CD4-positive, alpha-beta T cell treated with Interleukin-4 for 4 hours (primary cell): ENCODE measurements around the gene MOB1A.
"Not testable (repeated sequence)": the region's sequence is repeated elsewhere in the genome, so short reads cannot be mapped to it uniquely, and the experiment has no call there.

ENCODE experiments used
- DNase-seq: peaks from one replicate; pipeline ENCODE4 v3.0.0-alpha.2; 2020

The MOB1A gene

DNA sequence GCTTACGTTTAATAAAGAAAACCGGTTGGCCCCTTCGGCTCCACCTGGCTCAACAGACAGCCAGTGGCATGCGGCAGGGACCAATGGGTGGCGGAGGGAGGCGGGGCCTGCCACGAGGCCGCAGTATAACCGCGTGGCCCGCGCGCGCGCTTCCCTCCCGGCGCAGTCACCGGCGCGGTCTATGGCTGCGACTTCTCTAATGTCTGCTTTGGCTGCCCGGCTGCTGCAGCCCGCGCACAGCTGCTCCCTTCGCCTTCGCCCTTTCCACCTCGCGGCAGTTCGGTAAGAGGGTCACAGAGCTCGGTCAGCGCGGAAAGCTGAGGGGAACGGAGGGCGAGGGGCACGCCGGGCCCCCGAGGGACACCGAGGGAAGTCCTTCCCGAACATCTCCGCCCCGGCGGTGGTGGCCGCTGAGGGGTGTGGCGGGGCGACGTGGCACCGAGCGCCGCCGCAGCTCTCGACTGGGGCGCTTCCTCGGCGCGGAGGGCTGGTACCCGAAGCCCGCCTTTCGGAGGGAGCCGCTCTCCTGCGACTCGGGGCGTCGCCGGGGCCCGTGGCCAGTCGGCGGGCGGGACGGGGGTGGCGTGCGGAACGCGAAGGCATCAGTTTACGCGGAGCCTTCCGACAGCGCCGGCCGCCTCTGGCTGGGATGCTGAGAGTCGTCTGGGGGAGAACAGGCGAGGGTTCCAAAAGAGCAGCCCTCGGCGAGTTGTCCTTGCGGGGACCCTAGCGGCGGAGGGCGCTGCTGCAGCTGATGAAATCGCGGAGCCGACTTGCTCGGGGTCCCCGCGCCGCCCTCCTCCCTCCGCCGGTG lies 20.0 kb upstream of the MOB1A start, which contains the start of gene MTHFD2:
Gene MTHFD2, plus strand, starts transcription at position 155 of the 814 bp plus-strand sequence. Its CDS starts 27 bp downstream, at position 182.
- peak; percentile 91 for DNase-seq

DNA sequence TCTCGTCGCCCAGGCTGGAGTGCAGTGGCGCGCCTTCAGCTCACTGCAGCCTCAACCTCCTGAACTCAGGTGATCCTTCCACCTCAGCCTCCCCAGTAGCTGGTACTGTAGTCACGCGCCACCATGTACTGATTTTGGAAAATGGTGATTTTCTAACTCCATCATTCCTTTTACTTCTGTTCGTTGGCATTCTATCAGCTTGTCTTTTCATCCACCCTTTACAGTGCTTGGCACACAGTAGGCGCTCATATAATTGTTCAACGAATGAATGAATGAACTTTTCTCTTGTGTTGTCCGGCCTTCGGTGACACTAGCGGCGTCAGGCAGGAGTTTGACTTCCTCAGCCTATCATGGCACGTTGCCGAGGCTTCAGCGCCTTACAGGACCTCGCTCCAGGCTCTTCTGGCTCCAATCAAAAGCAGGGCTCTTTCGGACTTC lies 19.4 kb upstream of the MOB1A start:
- DNase-seq = no peak

DNA sequence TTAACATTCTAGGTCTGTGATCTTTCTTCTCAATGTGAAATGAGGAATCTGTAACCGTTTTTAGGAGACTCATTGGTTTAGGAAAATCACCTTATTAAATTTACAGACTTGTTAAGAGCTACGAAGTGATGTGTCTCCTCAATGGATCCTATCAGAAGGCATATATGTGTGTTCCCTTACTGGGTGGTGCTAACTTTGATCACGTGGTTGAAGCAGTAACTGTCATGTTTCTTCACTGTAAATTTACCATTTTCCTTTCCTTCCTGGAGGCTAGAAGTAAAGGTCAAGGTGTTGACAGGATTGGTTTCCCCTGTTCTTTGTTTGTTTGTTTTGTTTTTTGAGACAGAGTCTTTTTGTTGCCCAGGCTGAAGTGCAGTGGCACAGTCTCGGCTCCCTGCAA lies 18.4 kb upstream of the MOB1A start:
- DNase-seq = no peak

DNA sequence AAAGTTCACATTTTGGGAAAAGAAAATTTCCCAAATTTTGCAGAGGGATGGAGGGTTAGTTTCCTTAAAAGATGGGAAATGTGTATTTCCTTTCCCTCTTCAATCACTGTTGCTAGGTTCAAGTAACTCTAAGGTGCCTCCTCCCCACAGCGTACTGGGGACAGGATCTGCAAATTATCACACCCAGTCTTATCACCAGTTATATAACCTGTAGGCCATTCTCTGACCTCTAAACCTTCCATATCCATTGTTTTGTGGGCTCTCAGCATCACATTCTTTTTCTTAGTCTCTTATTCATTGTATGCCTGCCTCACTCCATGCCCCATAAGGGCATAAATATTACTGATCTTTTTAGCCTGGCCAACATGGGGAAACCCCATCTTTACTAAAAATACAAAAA lies 16.1 kb upstream of the MOB1A start:
- no peak for DNase-seq

DNA sequence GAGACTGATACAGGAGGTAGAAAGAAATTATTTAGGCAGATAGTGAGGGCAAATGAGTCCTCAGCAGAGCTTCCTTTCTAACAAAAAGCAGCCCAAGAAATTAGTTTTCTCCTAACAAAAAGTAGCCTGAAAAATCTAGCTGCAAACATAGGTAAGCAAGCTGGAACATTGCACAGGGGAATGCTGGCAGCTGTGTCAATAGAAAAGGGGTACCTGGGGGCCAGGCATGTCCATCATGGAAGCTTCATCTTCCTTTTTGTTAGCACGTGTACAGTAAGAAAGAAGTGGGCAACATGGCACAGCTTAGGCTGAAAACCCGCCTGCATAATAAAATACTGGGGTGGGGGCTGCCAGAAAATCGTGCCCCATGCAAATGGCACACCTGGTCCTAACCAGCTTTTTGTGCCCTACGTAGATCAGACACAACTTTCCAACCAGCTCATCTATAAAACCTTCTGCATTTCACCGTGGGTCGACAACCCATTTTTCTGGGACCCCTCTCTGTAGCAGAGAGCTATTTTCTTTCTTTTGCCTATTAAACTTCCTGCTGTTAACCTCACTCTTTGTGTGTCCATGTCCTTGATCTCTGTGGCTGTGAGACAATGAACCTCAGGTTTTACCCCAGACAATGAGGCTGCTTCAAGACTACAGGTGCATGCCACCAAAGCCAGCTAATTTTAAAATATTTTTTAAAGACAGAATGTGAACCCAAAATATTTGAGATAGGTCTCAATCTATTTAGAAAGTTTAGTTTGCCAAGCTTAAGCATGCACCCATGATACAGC lies 13.1 kb upstream of the MOB1A start:
- no peak for DNase-seq

DNA sequence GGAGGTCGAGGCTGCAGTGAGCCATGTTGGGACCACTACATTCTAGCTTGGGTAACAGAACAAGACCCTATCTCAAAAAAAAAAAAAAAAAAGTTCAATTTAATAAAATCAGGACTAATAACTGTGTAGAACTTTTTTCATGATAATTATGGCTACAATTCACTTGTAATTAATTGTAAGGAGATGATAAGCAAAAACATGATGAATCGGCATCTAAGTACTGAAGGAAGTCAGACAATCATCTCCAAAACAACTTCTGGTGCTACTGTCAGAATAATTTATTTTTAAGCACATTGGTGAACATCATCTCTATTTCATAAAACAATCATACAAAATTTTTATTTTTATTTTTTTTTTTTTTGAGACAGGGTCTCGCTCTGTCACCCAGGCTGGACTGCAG lies 10.0 kb upstream of the MOB1A start:
- no peak for DNase-seq

DNA sequence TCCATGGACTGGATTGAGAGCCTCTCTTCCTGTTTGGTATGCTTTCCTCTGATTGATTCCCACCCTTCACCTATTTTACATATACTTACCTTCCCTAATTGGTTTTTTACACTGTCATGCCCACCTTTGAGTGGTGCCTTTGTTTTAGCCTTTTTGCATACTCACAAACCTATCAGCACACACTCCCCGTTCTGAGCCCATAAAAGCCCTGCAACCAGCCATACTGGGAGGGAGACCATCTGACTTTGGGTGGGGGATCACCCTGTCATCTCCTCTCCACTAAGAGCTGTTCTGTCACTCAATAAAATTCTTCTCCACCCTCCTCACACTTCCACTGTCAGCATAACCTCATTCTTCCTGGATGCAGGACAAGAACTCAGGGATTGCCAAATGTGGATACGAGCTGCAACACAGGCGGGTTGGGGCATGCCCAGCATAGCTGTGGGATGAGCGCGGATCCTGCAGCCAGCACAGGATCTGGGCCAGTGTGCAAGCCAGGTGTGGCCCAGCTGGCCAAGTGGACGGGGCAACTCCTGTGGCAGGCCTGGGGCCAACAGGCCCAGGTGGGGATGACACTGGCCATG lies 9.4 kb upstream of the MOB1A start:
- DNase-seq = no peak

DNA sequence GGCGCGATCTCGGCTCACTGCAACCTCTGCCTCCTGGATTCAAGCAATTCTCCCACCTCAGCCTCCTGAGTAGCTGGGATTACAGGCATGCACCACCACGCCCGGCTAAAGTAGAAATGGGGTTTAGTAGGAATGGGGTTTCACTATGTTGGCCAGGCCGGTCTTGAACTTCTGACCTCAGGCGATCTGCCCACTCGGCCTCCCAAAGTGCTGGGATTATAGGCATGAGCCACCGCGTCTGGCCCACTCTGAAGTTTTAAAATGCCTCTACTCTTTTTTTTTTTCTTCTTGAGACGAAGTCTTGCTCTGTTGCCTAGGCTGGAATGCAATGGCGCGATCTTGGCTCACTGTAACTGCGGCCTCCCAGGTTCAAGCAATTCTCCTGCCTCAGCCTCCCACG lies 8.0 kb upstream of the MOB1A start:
- DNase-seq = not testable (repeated sequence)

DNA sequence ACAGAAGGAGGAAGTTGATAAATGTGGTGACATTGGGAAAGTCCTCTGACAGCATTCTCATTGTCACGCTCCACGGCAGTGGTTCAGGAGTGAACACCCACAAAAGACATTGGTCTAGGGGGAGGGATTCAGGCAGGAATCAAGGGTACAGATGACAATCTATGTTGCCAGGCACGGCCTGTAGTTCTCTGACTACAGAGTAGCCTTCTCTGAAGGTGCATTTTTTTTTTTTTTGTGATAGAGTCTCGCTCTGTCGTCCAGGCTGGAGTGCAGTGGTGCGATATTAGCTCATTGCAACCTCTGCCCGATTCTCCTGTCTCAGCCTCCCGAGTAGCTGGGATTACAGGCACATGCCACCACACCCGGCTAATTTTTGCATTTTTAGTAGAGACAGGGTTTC lies 7.4 kb upstream of the MOB1A start:
- DNase-seq = peak; percentile 56

DNA sequence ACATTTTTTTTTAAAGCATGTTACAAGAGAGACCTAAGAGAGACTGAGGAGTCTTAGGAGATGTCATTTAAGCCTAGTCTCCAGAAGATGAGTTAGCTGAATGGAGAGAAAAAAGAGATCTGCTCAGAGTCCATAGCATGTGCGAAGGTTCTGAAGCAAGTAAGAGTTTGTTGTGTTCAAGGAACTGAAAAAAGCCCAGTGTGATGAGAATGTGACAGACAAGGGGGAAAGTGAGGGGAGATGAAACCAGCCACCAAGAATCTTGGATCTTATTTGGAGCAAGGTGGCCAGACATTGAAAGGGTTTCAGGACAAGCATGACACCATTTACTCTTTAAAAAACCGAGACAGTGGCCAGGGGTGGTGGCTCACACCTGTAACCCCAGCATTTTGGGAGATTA lies 5.2 kb upstream of the MOB1A start:
- no peak for DNase-seq

DNA sequence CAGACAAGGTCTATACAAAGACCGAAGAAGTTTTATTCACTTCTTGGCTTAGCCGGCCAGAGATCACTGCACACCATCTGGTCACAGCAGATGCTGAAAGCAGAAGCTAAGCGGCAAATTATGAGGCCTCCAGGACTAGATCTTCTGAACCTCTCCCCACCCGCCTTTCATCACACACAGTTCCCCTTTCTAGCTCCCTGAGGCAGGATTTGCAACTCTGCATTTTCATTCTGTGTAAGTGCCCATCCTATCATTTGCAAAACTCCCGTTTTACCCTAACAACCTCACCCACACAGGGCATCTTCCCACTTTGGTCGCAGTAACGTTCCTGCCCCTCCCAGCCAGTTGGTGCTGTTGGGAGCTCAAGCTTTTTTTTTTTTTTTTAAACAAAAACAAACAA lies 3.1 kb upstream of the MOB1A start:
- peak; percentile 26 for DNase-seq

DNA sequence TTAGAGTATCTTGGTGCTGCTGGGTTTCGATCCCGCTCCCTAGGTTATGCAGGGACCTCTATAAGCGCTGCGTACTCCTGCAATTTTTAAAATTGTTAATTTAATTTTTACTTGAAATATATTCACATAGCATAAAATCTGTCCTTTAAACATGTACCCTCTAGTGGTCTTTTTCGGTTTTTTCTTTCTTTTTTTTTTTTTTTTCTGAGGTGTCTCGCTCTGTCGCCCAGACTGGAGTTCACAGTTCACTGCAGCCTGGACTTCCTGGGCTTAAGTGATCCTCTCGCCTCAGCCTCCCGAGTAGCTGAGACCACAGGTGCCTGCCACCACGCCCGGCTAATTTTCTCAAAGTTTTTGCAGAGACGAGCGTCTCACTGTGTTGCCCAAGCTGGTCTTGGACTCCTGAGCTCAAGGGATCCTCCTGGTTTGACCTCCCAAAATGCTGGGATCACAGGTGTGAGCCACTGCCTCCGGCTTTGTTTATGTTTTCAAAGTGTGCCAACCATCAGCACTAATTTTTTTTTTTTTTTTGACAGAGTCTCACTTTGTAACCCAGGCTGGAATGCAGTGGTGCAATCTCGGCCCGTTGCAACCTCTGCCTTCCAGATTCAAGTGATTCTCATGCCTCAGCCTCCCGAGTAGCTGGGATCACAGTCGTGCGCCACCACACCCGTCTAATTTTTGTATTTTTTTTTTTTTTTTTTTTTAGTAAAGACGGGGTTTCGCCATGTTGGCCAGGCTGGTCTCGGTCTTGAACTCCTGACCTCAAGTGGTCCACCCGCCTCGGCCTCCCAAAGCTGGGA lies 585 bp upstream of the MOB1A start:
- DNase-seq = no peak

DNA sequence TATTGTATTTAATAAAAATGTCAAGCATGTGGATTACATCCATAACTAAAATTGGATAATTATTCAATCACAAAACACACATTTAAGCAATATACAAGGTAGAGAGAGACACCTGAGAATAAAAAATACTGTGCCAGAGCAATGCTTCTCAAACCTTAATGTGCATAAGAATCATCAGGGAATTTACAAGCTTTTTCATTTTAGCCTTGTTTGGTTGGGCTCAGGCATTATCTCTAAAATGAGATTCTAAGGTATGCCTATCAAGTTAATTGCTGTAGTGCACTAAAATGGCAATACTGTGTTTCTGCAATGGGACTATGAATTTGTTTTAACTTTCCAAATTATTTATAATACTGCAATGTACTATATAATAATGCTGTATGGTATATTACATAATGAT lies 983 bp downstream of the MOB1A start:
- DNase-seq = no peak

DNA sequence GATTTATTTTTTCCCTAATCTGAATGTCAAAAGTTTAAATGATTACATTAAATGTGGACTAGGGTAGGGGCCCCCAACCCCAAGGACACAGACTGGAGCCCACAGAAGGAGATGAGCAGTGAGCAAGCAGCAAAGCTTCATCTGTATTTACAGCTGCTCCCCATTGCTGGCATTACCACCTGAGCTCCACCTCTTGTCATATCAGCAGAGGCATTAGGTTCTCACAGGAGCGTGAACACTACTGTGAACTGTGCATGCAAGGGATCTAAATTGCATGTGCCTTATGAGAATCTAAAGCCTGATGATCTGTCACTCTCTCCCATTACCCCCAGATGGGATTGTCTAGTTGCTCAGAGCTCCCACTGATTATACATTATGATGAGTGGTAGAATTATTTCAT lies 3.8 kb downstream of the MOB1A start:
- DNase-seq = no peak

DNA sequence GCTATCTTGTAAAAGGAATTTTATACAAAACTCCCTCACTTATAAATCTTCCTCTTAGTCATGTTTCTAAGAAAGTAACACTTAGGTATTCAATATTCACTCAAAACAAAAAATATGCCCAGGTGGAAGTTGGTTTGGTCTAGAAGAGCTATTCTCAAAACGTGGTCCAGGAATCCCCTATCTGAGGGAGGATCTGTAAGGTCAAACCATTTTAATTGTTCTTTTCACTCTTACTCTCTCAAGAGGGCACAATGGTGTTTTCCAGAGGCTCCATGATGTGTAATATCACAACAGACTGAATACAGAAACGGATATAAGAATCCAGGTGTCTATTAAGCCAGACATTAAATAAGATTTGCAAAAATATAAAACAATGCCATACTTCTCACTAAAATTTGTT lies 9.9 kb downstream of the MOB1A start:
- DNase-seq = no peak

DNA sequence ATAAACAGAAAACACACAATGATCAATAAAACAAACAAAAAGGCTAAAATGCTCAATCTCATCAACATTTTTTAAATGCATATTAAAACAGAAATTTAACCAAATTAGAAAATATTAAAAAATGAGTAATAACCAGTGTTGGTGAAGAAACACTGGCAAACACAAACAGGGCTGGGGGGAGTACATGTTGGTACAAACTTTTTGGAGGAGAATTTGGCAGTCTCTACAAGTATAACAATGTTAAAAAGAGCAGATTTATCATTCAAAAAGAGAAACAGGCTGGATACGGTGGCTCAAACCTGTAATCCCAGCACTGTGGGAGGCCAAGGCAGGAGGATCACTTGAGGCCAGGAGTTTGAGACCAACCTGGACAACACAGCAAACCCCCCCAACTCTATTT lies 13.9 kb downstream of the MOB1A start:
- DNase-seq = no peak

DNA sequence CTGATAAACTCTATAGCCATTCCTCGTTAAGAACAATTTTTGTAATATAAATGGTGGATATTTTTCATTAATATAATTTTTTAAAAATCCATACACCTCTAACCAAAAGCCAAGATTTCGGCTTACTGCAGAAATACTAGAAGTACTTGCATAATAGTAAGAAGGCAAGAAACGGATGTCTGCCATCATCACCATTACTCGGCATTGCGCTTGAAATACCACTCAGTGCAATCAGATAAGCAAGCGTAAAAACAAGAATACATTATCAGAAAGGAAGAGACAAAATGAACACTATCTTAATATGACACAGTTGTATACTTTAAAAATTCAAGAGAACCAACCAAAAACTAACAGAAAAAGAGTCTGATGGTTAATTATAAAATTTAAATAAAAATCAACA lies 15.7 kb downstream of the MOB1A start:
- no peak for DNase-seq

DNA sequence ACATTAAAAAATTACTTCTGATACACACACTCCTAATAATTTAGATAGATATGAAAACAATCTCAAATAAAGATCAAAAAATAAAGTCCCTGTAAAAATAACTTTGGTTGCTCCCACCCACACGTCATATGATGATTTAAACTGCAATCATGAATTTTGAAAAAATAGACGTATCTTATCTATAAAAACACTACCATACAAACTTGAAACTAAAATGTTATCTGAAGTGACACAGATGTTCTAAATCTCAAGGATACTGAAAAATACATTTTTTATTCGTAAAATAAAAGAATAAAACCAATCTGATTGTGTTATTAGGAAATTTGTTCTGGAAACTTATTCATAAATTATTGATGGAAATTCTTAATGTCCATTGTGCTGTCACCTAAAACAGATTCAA lies 22.8 kb downstream of the MOB1A start:
- no peak for DNase-seq

DNA sequence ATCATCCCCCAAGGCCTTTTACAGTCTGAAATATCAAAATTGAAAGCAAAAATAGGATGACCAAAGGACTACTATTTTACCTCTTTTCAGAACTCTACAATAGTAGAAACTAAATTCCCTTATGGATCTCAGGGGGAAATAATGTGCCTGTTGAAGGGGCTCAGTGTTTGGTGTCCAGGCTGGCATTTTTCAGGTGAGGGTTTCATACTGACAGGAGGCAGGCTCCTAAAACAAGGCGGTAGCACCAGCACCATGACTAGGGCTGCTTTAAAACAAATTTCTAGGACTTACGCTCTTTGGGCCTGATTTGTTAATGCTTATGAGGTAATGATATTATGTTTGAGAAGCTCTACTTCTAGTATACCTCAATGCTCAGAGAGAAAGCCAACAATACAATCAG lies 25.7 kb downstream of the MOB1A start:
- DNase-seq = no peak

DNA sequence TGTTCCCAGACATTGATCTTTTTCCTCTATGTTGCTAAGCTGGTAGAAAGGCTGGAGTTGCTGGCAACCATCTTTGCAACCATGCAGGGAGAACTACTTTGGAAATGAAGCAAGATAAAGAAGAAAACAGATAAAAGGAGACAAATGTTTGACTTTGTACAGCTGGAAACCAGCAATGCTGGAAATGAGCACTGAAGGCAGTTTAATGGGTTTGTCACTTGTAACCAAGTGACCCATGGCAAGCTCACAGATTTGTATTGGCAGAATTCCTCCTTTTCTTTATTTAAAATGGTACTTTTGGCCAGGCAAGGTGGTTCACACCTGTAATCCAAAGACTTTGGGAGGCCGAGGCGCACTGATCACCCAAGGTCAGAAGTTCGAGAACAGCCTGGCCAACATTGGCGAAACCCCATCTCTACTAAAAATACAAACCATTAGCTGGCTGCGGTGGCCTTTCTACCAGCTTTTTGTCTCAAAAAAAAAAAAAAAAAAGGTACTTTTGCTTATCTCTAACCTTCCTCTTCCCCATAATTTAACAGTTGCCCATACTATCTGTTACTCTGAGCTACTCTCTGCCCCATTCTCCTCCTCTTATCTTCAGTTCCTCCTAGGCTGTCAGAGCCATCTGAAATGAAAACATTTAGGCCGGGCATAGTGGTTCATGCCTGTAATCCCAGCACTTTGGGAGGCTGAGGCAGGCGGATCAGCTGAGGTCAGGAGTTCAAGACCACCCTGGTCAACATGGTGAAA lies 28.9 kb downstream of the MOB1A start:
- no peak for DNase-seq

DNA sequence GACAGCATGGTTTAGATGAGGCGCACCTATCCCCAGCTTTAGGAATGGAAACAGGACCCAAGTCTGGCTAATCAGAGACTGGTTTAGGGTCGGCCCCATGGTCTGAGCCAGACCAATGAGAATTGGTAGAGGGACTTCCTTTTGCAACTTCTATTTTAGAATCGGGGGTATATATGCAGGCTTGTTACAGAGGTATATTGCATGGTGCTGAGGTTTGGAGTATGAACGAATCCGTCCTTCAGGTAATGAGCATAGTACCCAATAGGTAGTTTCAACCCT lies 29.5 kb downstream of the MOB1A start:
- DNase-seq = no peak

DNA sequence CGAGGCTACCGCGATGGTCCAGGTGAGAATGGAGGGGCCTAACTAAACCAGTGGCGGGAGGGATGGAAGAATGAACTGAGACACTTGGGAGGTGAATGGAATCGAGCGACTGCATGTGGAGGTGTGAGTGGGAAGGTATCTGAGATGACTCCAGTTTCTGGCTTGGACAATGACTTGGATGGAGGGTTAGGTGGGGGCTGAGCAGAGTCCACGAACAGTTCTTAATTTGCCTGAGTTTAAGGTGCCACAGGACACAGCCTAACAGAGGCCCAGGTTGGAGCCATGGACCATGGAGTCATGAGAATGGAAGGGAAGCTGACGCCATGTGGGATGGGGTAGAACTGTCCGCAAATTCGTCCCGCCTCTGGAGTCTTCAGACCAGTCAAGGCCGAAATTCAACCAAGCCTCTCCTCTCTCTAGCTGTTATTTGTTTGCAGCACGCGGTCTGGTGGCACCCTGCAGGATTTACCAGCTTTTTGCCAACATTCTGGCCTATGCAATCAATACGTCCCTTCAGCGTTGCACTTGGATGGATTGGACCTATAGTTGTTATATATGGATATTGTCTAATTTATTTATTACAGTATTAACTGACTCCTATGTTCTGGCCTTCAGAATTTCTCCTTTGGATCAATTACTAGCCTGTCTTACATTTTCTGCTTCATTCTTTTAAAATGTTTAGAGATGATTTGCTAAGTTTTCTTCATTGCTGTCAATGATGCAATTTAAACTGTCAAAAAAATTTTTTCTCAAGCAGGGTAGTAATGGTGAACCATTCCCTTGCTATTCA lies 30.0 kb downstream of the MOB1A start:
- DNase-seq = no peak
